MM.1S (cell line): ENCODE measurements around the gene ANKMY1.

Source experiments
- CTCF ChIP-seq: fragments of 300-600 bp; sonication (generic); IDR thresholded peaks from 2 replicates; pipeline ENCODE4 v1.5.1; 2016; ENCODE audit warnings: antibody characterized with exemption, low read length, mixed read lengths
- EZH2 ChIP-seq: fragments of 300-600 bp; sonication (generic); optimal IDR thresholded peaks from 2 replicates; pipeline ENCODE3; 2017; ENCODE audit warnings: low read depth, mild to moderate bottlenecking, antibody characterized with exemption, low read length, mixed read lengths

- TF ChIP-seq CTCF (no peak), EZH2 (no peak)
Observed at GRCh38 chr2:240436683-240437550, 120.9 kb downstream of the ANKMY1 start.
